ENCODE measurements around the gene CBFA2T3. TPM values are rescaled to one million over a fixed set of nuclear protein-coding genes. Genes with fewer than 3 reads are reported as not detected.
"Not testable (repeated sequence)": the region's sequence is repeated elsewhere in the genome, so short reads cannot be mapped to it uniquely, and the experiment has no call there.

The CBFA2T3 gene
- total RNA-seq, 2 donors from 2014 or later: 10.1 to 10.5 TPM

DNA sequence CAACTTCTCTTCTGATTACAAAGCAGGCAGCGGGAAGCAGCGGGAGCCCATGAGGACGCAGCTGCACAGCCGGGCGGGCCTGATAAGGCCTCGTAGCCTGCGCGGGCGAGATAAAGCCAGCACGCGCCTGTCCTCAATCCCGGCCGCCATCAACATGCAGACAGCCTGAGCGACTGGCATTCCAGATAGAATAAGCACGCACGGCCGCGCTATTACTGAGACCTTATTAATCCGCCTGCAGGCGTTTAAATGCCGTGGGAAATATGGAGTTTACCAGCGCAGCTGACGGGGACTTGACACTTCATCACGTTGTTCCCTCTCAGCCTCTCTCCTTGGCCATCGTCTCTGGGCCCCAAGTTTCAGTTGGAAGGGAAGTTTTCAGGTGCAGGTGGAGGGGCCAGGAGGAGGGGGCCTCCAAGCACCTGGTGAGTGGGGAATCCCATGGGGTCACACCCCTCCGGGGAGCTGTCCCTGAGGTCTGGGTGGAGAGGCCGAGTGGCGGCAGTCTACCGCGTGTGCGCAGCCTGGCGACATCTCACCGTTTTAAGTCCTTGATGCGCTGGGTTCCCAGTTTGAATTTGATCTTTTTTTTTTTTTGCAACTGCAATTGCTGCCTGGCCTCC, 27.3 kb upstream of the CBFA2T3 start:
- TF ChIP-seq, protein P1, sequence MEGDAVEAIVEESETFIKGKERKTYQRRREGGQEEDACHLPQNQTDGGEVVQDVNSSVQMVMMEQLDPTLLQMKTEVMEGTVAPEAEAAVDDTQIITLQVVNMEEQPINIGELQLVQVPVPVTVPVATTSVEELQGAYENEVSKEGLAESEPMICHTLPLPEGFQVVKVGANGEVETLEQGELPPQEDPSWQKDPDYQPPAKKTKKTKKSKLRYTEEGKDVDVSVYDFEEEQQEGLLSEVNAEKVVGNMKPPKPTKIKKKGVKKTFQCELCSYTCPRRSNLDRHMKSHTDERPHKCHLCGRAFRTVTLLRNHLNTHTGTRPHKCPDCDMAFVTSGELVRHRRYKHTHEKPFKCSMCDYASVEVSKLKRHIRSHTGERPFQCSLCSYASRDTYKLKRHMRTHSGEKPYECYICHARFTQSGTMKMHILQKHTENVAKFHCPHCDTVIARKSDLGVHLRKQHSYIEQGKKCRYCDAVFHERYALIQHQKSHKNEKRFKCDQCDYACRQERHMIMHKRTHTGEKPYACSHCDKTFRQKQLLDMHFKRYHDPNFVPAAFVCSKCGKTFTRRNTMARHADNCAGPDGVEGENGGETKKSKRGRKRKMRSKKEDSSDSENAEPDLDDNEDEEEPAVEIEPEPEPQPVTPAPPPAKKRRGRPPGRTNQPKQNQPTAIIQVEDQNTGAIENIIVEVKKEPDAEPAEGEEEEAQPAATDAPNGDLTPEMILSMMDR (IDR thresholded peaks at IDR 0.05): no peak
- Histone ChIP-seq H3K36me3 (no peaks in the 10 kb centered on the region), H3K27me3 (peaks cover 3% of the 10 kb centered on the region), H3K4me1 (no peaks in the 10 kb centered on the region), H3K9ac (ENCODE audit: low read depth in 2 of 2, low read length in 2 of 2) (no peak overlapping the region), H3K9me3 (no peaks in the 10 kb centered on the region), H3K27ac (no peak overlapping the region), H3K4me3 (no peak overlapping the region)
- DNase-seq: no peak
- intact Hi-C loops (cut with DNase I): no loop called here

DNA sequence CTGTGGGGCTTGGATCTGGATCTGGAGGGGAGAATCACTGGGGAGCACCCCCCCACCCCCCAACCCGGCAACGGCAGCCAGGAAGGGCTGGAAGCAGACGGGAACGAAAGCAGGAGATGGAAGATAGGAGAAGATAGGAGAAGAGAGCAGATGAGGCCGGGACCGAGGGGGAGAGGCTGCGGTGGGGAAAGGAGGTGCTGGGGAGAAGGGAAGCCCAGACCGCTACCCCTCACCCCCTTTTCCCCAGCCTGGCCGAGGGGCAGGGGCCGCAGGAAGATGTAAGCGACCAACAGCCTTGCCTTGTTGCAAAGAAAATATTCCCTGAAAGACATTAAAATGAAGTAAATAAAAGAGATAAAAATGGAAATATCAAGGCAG, 26.8 kb upstream of the CBFA2T3 start:
- H3K4me3 ChIP-seq: no peak overlapping the region
- no peaks in the 10 kb centered on the region for H3K4me1 ChIP-seq
- intact Hi-C loops (cut with DNase I): no loop called here
- no peaks in the 10 kb centered on the region for H3K9me3 ChIP-seq
- H3K36me3 ChIP-seq: no peaks in the 10 kb centered on the region
- peaks cover 3% of the 10 kb centered on the region for H3K27me3 ChIP-seq
- no peak overlapping the region for H3K27ac ChIP-seq
- TF ChIP-seq, protein P1 (IDR thresholded peaks at IDR 0.05): no peak
- DNase-seq: no peak
- H3K9ac ChIP-seq (ENCODE audit: low read depth in 2 of 2, low read length in 2 of 2): no peak overlapping the region

DNA sequence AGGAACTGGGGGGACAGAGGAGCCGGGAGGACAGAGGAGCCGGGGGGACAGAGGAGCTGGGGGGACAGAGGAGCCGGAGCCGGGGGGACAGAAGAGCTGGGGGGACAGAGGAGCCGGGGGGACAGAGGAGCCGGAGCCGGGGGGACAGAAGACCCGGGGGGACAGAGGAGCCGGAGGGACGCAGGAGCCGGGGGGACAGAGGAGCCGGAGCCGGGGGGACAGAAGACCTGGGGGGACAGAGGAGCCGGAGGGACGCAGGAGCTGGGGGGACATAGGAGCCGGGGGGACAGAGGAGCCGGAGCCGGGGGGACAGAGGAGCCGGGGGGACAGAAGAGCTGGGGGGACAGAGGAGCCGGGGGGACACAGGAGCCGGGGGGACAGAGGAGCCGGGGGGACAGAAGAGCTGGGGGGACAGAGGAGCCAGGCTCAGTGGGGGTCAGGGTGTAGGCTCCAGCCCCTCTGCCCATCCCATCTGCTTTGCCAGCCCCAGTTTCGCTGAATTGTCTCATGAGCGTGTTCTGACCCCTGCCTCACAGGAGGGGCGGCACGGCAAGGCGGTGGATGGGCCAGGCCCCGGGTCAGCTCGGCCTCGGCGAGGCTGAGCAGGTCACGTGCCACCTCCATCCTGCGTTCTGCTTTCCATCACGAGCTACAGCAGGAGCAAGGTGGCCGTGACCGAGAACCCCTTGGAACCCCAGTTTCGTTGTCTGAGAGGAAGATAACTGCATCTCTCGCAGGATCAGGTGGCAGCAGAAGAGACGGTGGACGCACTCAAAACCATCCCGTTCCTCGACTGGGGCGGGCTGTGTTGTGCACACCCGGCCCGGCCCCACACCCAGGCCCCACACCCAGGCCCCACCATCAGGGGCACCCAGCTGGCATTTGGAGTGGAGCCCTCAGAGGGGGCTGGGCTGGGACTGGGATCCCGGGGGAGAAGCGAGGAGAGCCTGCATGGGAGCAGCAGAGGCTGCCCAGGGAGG, 26.1 kb upstream of the CBFA2T3 start:
- H3K9ac ChIP-seq (ENCODE audit: low read depth in 2 of 2, low read length in 2 of 2): no peak overlapping the region
- H3K27ac ChIP-seq: no peak overlapping the region
- no peak overlapping the region for H3K4me3 ChIP-seq
- TF ChIP-seq, protein P1 (IDR thresholded peaks at IDR 0.05): no peak
- intact Hi-C loops (cut with DNase I): no loop called here
- H3K27me3 ChIP-seq: peaks cover 3% of the 10 kb centered on the region
- no peaks in the 10 kb centered on the region for H3K4me1 ChIP-seq
- DNase-seq: no peak
- no peaks in the 10 kb centered on the region for H3K36me3 ChIP-seq
- H3K9me3 ChIP-seq: no peaks in the 10 kb centered on the region

DNA sequence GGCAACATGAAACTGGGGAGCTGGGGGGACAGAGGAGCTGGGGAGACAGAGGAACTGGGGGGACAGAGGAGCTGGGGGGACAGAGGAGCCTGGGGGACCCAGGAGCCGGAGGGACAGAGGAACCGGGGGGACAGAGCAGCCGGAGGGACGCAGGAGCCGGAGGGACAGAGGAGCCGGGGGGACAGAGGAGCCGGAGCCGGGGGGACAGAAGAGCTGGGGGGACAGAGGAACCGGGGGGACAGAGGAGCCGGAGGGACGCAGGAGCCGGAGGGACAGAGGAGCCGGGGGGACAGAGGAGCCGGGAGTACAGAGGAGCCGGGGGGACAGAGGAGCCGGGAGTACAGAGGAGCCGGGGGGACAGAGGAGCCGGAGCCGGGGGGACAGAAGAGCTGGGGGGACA, 25.1 kb upstream of the CBFA2T3 start:
- intact Hi-C loops (cut with DNase I); H3K4me3 ChIP-seq; H3K36me3 ChIP-seq; DNase-seq; H3K4me1 ChIP-seq; H3K27ac ChIP-seq; H3K9me3 ChIP-seq; H3K27me3 ChIP-seq; H3K9ac ChIP-seq (ENCODE audit: low read depth in 2 of 2, low read length in 2 of 2): not testable (repeated sequence)

DNA sequence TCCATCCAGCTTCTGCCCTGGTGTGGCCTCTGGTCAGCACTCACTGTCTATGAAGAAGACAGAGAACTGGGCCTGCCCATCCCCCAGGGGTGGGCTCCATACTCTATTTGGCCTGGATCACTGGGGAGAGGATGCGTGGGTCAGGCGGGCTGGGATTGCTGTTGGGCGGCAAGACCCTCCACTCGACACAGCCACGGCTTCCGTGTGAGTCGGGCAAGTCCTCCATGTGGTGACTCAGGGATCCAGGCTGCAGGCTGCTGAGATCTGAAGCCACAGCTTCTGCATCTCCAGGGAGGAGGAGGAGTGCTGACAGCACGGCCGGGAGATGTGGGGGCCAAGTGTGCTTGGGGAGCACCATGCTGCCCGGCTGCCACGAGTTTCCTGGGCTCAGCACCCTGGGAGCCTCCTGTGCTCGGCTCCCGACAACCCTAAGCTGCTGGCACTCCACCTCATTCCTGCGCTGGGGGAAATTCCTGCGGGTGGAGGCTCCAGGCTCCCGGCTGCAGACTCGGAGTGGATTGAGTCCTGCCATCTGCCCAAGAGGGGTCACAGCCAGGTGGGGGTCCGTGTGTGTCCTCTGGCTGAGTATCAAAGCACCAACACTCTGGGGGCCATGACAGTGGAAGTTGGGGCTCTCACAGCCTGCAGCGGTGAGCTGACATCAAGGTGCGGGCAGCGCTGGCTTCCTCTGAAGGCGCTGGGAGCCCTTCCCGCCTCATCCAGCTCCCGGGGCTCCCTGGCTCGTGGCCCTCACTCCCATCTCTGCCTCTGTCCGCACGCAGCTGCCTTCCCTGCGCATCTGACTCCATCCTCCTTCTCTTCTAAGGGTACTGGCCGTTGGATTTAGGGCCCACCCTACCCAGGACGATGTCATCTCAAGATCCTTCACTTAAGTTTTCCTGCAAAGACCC, 24.4 kb upstream of the CBFA2T3 start:
- no peak for DNase-seq
- Histone ChIP-seq H3K9ac (ENCODE audit: low read depth in 2 of 2, low read length in 2 of 2) (no peak overlapping the region), H3K27ac (no peak overlapping the region), H3K4me1 (no peaks in the 10 kb centered on the region), H3K9me3 (no peaks in the 10 kb centered on the region), H3K27me3 (peaks cover 3% of the 10 kb centered on the region), H3K36me3 (no peaks in the 10 kb centered on the region), H3K4me3 (no peak overlapping the region)
- intact Hi-C loops (cut with DNase I): no loop called here
- TF ChIP-seq, protein P1 (IDR thresholded peaks at IDR 0.05): no peak

All from colonic mucosa (tissue), 4 donors.